Fibroblast of lung (primary cell): ENCODE measurements around the gene PLB1. TPM values are rescaled to one million over a fixed set of nuclear protein-coding genes. Genes with fewer than 3 reads are reported as not detected.

Source experiments
- DNase-seq, 2 donors: peaks; one replicate each; pipeline versions ENCODE4 v3.0.0 to v3.0.0-alpha.2; 2010; ENCODE audit warnings: low read depth in 2 of 2
- H2AFZ ChIP-seq: 2 replicates; pipeline ENCODE4 v1.5.1; 2012; ENCODE audit warnings: low read length, control low read depth, inconsistent platforms
- H3K27ac ChIP-seq: 2 replicates; pipeline ENCODE4 v1.5.1; 2011; ENCODE audit warnings: low read length, control low read depth; ENCODE audit not compliant: insufficient read depth
- H3K27me3 ChIP-seq: 2 replicates; pipeline ENCODE4 v1.5.1; 2011; ENCODE audit warnings: mild to moderate bottlenecking, low read length; ENCODE audit not compliant: control insufficient read depth, insufficient read depth
- H3K36me3 ChIP-seq: 2 replicates; pipeline ENCODE4 v1.5.1; 2011; ENCODE audit warnings: low read length; ENCODE audit not compliant: control insufficient read depth, insufficient read depth
- H3K4me1 ChIP-seq: 2 replicates; pipeline ENCODE4 v1.5.1; 2011; ENCODE audit warnings: low read length; ENCODE audit not compliant: control insufficient read depth, insufficient read depth; ENCODE audit errors: extremely low read depth
- H3K4me2 ChIP-seq: 2 replicates; pipeline ENCODE4 v1.5.1; 2011; ENCODE audit warnings: low read length, control low read depth; ENCODE audit not compliant: insufficient read depth; ENCODE audit errors: extremely low read depth
- H3K4me3 ChIP-seq, 4 experiments: fragments of 200-600 bp in 1 of 4; sonication (generic) in 1 of 4; replicated peaks in 1 of 4; 2 replicates each; pipeline ENCODE4 v1.5.1; 2011 to 2016; ENCODE audit warnings: low read length in 4 of 4, low read depth in 3 of 4, mild to moderate bottlenecking in 3 of 4, control low read depth in 2 of 4, inconsistent platforms in 1 of 4, mixed read lengths in 1 of 4; ENCODE audit not compliant: insufficient read depth in 1 of 4; ENCODE audit errors: control extremely low read depth in 1 of 4
- H3K79me2 ChIP-seq: 2 replicates; pipeline ENCODE4 v1.5.1; 2012; ENCODE audit warnings: mild to moderate bottlenecking, low read length, inconsistent platforms; ENCODE audit not compliant: control insufficient read depth, insufficient read depth
- H3K9ac ChIP-seq: 2 replicates; pipeline ENCODE4 v1.5.1; 2011; ENCODE audit warnings: mild to moderate bottlenecking, low read length, control low read depth; ENCODE audit not compliant: insufficient read depth
- H3K9me3 ChIP-seq: 2 replicates; pipeline ENCODE4 v1.5.1; 2012; ENCODE audit warnings: low read depth, low read length; ENCODE audit not compliant: control insufficient read depth, insufficient read depth
- H4K20me1 ChIP-seq: 2 replicates; pipeline ENCODE4 v1.5.1; 2011; ENCODE audit warnings: low read length; ENCODE audit not compliant: control insufficient read depth, insufficient read depth; ENCODE audit errors: extremely low read depth
- EZH2 ChIP-seq: IDR thresholded peaks from 2 replicates; pipeline ENCODE4 v1.5.1; 2012; ENCODE audit warnings: low read length, control low read depth, mild to moderate bottlenecking; ENCODE audit errors: missing control alignments
- polyA plus RNA-seq, 2 donors: library from polyadenylated mRNA; depleted of rRNA in 1 of 2; stranded (reverse) in 1 of 2; unstranded in 1 of 2; fragments of >200 nt; gene quantifications; 2 replicates each; pipeline ENCODE4 v1.2.1, GENCODE V29; 2011 to 2012; ENCODE audit warnings: missing spikeins in 1 of 2
- total RNA-seq: library from RNA; depleted of rRNA; stranded (reverse); fragments of >200 nt; gene quantifications from 2 replicates; pipeline ENCODE4 v1.2.1, GENCODE V29; 2014
- TF ChIP-seq, protein P1 (sequence below), 2 donors: IDR thresholded peaks in 1 of 2; conservative IDR thresholded peaks in 1 of 2; 1 replicate in 1 of 2; 2 replicates in 1 of 2; pipeline ENCODE4 v1.5.1; 2011 to 2012; ENCODE audit warnings: low read length in 2 of 2, control low read depth in 1 of 2, inconsistent platforms in 1 of 2, low read depth in 1 of 2, mild to moderate bottlenecking in 1 of 2

The PLB1 gene
- total and polyA plus RNA-seq, 2 donors (not counting 1 experiment from before 2014, with no cell fraction given), result 0.70 to 1.8 TPM

DNA sequence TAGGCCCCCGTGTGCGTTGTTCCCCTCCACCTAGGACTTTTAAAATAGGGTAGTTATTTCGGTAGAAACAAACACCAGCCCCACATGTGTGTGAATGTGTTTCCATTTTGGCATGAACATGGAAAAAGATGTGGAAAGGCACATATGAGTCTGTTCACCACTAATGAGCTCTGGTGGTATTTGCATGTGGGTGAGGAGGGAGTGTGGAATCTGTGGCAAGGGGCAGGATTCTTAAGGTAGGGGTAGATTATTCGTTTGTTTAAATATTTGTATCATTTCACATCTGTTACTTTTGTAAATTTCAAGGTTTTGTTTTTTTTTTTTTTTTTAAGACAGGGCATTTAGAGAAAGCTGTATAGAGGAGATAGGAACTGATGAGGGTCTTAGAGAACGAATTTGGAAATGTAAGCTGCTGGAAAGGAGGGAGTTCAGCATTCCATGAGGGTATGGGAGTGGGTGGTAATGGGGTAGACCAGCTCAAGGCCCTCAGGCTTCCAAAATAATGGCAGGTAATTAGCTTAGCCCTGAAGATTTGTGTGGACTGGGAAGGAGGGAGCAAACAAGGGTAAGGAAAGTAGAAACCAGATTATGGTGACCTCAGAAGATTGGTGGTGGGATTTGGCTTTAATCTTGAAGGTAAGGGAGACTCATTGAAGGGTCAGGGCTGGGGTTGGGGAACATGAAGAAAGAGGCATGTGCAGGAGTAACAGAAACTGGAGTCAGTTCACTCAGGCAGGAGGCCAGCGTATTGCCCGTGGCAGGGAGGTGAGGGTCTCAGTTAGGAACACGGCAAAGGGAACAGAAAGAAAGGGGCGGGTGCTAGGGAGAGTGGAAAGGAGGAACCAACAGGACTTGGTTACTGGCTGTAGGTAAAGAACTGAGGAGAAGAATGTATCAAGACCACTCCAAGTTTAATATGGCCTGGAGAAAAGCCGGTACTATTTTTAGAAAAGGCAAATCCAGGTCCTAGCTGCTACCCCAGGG is 123.6 kb downstream of the PLB1 start:
- DNase-seq, result no peak
- Histone ChIP-seq H3K27ac (no peak overlapping the region), H2AFZ (no peak overlapping the region), H3K4me3 (no peak overlapping the region), H3K36me3 (no peaks in the 10 kb centered on the region), H3K27me3 (no peaks in the 10 kb centered on the region), H3K4me1 (peaks cover 7% of the 10 kb centered on the region), H3K4me2 (no peak overlapping the region), H3K9me3 (no peaks in the 10 kb centered on the region), H3K9ac (no peak overlapping the region), H4K20me1 (no peaks in the 10 kb centered on the region), H3K79me2 (no peaks in the 10 kb centered on the region)
- TF ChIP-seq, protein P1, sequence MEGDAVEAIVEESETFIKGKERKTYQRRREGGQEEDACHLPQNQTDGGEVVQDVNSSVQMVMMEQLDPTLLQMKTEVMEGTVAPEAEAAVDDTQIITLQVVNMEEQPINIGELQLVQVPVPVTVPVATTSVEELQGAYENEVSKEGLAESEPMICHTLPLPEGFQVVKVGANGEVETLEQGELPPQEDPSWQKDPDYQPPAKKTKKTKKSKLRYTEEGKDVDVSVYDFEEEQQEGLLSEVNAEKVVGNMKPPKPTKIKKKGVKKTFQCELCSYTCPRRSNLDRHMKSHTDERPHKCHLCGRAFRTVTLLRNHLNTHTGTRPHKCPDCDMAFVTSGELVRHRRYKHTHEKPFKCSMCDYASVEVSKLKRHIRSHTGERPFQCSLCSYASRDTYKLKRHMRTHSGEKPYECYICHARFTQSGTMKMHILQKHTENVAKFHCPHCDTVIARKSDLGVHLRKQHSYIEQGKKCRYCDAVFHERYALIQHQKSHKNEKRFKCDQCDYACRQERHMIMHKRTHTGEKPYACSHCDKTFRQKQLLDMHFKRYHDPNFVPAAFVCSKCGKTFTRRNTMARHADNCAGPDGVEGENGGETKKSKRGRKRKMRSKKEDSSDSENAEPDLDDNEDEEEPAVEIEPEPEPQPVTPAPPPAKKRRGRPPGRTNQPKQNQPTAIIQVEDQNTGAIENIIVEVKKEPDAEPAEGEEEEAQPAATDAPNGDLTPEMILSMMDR (conservative IDR thresholded peaks at IDR 0.05 in 1 of 2, IDR thresholded peaks at IDR 0.05 in 1 of 2; ENCODE audit: low read depth in 1 of 2, low read length in 2 of 2), result no peak
- no peak for TF ChIP-seq EZH2

DNA sequence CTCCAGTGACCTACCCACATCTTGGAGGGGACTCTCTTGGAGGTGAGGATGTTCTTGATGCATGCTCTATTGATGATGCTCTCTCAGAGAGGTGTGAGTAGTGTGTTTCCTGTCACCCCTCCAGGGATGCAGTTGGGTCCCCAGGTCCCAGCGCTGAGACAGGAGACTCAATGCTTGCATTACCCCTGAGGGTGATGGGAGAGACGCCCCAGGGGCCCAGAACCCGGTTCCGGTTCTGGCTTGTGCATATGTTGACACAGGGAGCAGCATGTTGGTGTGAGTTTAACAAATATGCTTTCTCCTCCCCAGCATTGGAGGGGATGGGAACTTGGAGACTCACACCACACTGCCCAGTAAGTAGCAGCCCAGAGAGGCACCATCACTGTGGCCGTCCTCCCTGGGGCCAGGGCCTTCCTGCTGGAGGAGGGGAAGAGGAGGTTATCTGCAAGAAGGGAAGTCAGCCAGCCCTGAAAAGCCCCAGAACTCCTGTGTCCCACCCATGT is 124.5 kb downstream of the PLB1 start:
- no peak for DNase-seq
- H3K4me1 ChIP-seq, result peaks cover 11% of the 10 kb centered on the region
- no peak overlapping the region for H3K4me2 ChIP-seq
- no peaks in the 10 kb centered on the region for H3K9me3 ChIP-seq
- no peak overlapping the region for H3K9ac ChIP-seq
- no peaks in the 10 kb centered on the region for H4K20me1 ChIP-seq
- H3K36me3 ChIP-seq, result no peaks in the 10 kb centered on the region
- no peaks in the 10 kb centered on the region for H3K27me3 ChIP-seq
- no peak overlapping the region for H3K4me3 ChIP-seq
- peak overlapping the region; percentile 75 for H3K27ac ChIP-seq
- TF ChIP-seq, protein P1 (conservative IDR thresholded peaks at IDR 0.05 in 1 of 2, IDR thresholded peaks at IDR 0.05 in 1 of 2; ENCODE audit: low read depth in 1 of 2, low read length in 2 of 2), result no peak
- TF ChIP-seq EZH2, result no peak
- no peak overlapping the region for H2AFZ ChIP-seq
- H3K79me2 ChIP-seq, result no peaks in the 10 kb centered on the region

DNA sequence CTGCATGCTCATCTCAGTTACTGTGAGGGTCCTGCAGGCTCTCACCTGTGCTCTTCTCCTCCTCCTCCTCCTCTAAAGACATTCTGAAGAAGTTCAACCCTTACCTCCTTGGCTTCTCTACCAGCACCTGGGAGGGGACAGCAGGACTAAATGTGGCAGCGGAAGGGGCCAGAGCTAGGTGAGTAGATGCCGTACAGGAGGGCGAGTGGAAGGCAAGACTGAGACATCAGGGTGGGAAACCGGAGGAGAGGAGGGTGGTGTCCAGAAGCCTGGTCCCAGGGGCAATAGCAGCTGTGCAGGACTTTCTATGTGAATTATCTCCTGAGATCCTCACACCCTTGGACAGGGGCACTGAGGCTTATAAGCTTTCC is 124.9 kb downstream of the PLB1 start:
- H3K9me3 ChIP-seq, result no peaks in the 10 kb centered on the region
- no peak for TF ChIP-seq EZH2
- TF ChIP-seq, protein P1 (conservative IDR thresholded peaks at IDR 0.05 in 1 of 2, IDR thresholded peaks at IDR 0.05 in 1 of 2; ENCODE audit: low read depth in 1 of 2, low read length in 2 of 2), result no peak
- H3K27ac ChIP-seq, result peak overlapping the region; percentile 75
- no peaks in the 10 kb centered on the region for H3K36me3 ChIP-seq
- H3K4me2 ChIP-seq, result peak overlapping the region; percentile 36
- no peaks in the 10 kb centered on the region for H3K79me2 ChIP-seq
- H3K27me3 ChIP-seq, result no peaks in the 10 kb centered on the region
- no peak overlapping the region for H2AFZ ChIP-seq
- peaks cover 13% of the 10 kb centered on the region for H3K4me1 ChIP-seq
- H3K9ac ChIP-seq, result no peak overlapping the region
- H4K20me1 ChIP-seq, result no peaks in the 10 kb centered on the region
- DNase-seq, result no peak
- H3K4me3 ChIP-seq, result no peak overlapping the region
